ENCODE data around the gene PARD3B.

The PARD3B gene

DNA sequence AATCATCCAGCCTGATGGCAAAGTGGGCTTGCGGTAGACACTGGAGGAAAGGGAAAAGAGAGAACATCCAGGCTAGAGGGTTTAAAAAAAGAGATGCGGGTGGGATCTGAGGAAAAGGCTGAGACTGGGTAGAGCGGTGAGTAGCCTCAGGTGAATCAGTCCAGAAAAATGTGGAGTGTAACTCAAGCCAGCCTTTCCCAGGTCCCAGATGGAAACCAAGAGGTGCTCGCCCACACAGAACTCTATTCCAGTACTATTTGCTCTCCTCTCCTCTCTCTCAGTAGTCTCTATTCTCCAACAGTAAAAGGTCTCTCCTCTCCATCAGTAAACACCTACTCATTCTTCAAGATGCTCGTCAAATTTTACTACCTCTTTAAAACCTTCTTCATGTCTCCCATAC lies 1098.7 kb downstream of the PARD3B start:
- DNase-seq (ENCODE audit: extremely low spot score): no peak
- ChIA-PET POLR2A (no interaction called here), CTCF (interaction anchor here (1.0 kb wide), 1 partner anchor 37 kb away, joined by 3 read pairs; no protein-coding TSS in a partner anchor)
- TF ChIP-seq FOXM1 (IDR thresholded peaks at IDR 0.05; ENCODE audit: borderline replicate concordance) (no peak), SUZ12 (IDR thresholded peaks at IDR 0.05) (no peak), CTBP1 (IDR thresholded peaks at IDR 0.05; ENCODE audit: borderline replicate concordance) (no peak), HDGF (IDR thresholded peaks at IDR 0.05; ENCODE audit: borderline replicate concordance) (no peak), BHLHE40 (IDR thresholded peaks at IDR 0.05; ENCODE audit: borderline replicate concordance) (no peak), SP1 (IDR thresholded peaks at IDR 0.05) (no peak), ARNT (IDR thresholded peaks at IDR 0.05) (no peak), ELF4 (IDR thresholded peaks at IDR 0.05) (no peak), NFRKB (IDR thresholded peaks at IDR 0.05) (no peak), L3MBTL2 (conservative IDR thresholded peaks at IDR 0.05) (no peak), ZNF384 (IDR thresholded peaks at IDR 0.05) (no peak), LEF1 (IDR thresholded peaks at IDR 0.05; ENCODE audit: borderline replicate concordance) (no peak)
- TF ChIP-seq, protein P1, sequence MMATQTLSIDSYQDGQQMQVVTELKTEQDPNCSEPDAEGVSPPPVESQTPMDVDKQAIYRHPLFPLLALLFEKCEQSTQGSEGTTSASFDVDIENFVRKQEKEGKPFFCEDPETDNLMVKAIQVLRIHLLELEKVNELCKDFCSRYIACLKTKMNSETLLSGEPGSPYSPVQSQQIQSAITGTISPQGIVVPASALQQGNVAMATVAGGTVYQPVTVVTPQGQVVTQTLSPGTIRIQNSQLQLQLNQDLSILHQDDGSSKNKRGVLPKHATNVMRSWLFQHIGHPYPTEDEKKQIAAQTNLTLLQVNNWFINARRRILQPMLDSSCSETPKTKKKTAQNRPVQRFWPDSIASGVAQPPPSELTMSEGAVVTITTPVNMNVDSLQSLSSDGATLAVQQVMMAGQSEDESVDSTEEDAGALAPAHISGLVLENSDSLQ (IDR thresholded peaks at IDR 0.05): no peak

DNA sequence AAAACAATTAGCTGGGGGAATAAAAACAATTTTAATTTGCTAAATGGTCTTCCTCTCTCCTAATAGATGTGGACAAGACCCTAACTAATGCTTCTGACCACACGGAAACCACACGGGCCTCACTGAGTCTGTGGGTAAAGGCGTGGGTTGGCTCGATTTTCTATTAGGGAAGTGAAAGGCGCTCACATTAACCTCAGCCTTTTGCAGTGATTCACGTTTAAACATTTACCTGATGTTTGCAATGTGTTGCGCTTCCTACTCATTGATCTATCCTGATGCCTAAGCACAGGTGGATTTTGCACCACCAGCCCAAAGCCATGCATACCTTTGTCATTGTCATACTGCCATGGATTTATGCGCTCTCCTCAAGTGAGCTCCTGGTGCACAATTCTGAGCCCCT lies 1101.4 kb downstream of the PARD3B start:
- no peak for TF ChIP-seq FOXA1 (IDR thresholded peaks at IDR 0.05)
- no peak for TF ChIP-seq TARDBP (IDR thresholded peaks at IDR 0.05)
- TF ChIP-seq, protein P1 (IDR thresholded peaks at IDR 0.05): no peak
- no peak for TF ChIP-seq CTBP1 (IDR thresholded peaks at IDR 0.05; ENCODE audit: borderline replicate concordance)
- no peak for TF ChIP-seq ELF4 (IDR thresholded peaks at IDR 0.05)
- no peak for TF ChIP-seq HDGF (IDR thresholded peaks at IDR 0.05; ENCODE audit: borderline replicate concordance)
- TF ChIP-seq SP1 (IDR thresholded peaks at IDR 0.05): no peak
- TF ChIP-seq FOXM1 (IDR thresholded peaks at IDR 0.05; ENCODE audit: borderline replicate concordance): no peak
- no peak for TF ChIP-seq ARNT (IDR thresholded peaks at IDR 0.05)
- TF ChIP-seq ZNF384 (IDR thresholded peaks at IDR 0.05): no peak
- no peak for TF ChIP-seq L3MBTL2 (conservative IDR thresholded peaks at IDR 0.05)
- TF ChIP-seq BHLHE40 (IDR thresholded peaks at IDR 0.05; ENCODE audit: borderline replicate concordance): no peak
- TF ChIP-seq FOXK2 (IDR thresholded peaks at IDR 0.05): no peak
- no peak for DNase-seq (ENCODE audit: extremely low spot score)
- POLR2A ChIA-PET: no interaction called here
- CTCF ChIA-PET: no interaction called here

DNA sequence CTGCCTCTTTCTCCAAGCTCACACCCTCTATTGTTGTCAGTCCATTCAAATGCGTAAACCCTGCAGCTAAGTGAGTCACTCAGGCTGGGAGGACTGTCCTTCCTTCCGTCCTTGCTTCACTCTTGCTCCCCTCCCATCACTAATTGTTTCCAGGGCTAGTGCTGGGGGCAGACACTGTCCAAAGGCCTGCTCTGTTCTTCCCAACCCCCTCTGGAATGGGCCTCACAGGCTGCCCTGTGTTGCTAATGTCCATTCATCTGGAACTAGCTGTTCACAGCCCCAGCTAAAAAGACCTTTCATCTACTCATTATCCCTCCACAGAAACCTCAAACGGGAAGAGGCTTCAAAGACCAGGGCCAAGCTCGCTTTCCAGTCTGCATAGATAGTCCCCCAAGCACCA lies 1105.2 kb downstream of the PARD3B start:
- no peak for DNase-seq (ENCODE audit: extremely low spot score)
- no peak for TF ChIP-seq LEF1 (IDR thresholded peaks at IDR 0.05; ENCODE audit: borderline replicate concordance)
- no peak for TF ChIP-seq FOXA1 (IDR thresholded peaks at IDR 0.05)
- TF ChIP-seq CTBP1 (IDR thresholded peaks at IDR 0.05; ENCODE audit: borderline replicate concordance): no peak
- no peak for TF ChIP-seq FOXM1 (IDR thresholded peaks at IDR 0.05; ENCODE audit: borderline replicate concordance)
- TF ChIP-seq HDGF (IDR thresholded peaks at IDR 0.05; ENCODE audit: borderline replicate concordance): no peak
- TF ChIP-seq ZNF384 (IDR thresholded peaks at IDR 0.05): no peak
- no peak for TF ChIP-seq BHLHE40 (IDR thresholded peaks at IDR 0.05; ENCODE audit: borderline replicate concordance)
- TF ChIP-seq FOXK2 (IDR thresholded peaks at IDR 0.05): no peak
- TF ChIP-seq SP1 (IDR thresholded peaks at IDR 0.05): no peak
- TF ChIP-seq ARNT (IDR thresholded peaks at IDR 0.05): no peak
- TF ChIP-seq SUZ12 (IDR thresholded peaks at IDR 0.05): no peak
- no peak for TF ChIP-seq ELF4 (IDR thresholded peaks at IDR 0.05)
- TF ChIP-seq, protein P1 (IDR thresholded peaks at IDR 0.05): no peak
- ChIA-PET CTCF (no interaction called here), POLR2A (no interaction called here)

DNA sequence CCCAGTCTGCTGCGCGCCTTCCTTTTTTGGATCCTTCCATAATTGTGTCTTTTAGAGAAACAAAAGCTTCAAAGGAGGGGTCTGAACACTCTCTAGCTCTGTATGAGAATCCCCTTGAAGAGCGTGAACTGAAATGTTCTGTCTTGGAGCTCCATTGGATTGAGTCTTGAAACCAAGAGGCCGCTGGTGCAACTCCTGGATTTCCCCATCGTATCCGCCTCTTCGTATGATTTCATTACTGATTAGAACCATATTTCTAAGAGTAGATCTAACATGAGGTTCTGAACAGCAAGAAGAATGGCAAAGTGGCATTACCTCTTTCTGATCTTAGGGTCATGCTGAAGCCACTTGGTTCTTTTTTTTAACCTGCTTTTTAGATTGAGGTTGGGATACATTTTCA lies 1105.7 kb downstream of the PARD3B start:
- POLR2A ChIA-PET: no interaction called here

DNA sequence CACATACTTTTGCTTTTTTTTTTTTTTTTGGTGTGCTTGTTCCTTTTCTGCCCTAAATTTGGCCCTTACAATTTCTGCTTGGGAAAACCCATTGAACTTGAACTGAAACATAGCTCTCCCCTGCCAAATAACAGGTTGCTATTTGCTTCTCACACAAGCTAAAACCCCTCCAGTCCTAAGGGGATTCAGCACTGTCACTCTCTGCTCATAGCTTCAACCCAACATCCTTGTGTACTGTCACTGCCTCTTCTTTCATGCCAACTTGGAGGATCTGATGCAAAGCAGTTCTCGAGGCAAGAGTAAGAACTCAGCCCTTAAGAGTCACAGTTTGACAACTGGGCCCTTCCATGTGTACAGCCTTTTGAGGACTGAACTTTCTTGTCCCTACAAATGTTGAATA lies 1106.4 kb downstream of the PARD3B start:
- TF ChIP-seq FOXK2 (IDR thresholded peaks at IDR 0.05): no peak
- TF ChIP-seq FOXA1 (IDR thresholded peaks at IDR 0.05): no peak
- no peak for TF ChIP-seq ELF4 (IDR thresholded peaks at IDR 0.05)
- TF ChIP-seq, protein P1 (IDR thresholded peaks at IDR 0.05): no peak
- no peak for TF ChIP-seq ZNF384 (IDR thresholded peaks at IDR 0.05)
- TF ChIP-seq LEF1 (IDR thresholded peaks at IDR 0.05; ENCODE audit: borderline replicate concordance): no peak
- no peak for TF ChIP-seq NFRKB (IDR thresholded peaks at IDR 0.05)
- TF ChIP-seq HDGF (IDR thresholded peaks at IDR 0.05; ENCODE audit: borderline replicate concordance): no peak
- TF ChIP-seq SP1 (IDR thresholded peaks at IDR 0.05): no peak
- TF ChIP-seq FOXM1 (IDR thresholded peaks at IDR 0.05; ENCODE audit: borderline replicate concordance): no peak
- no peak for TF ChIP-seq SUZ12 (IDR thresholded peaks at IDR 0.05)
- TF ChIP-seq TARDBP (IDR thresholded peaks at IDR 0.05): no peak
- no peak for TF ChIP-seq CTBP1 (IDR thresholded peaks at IDR 0.05; ENCODE audit: borderline replicate concordance)
- TF ChIP-seq L3MBTL2 (conservative IDR thresholded peaks at IDR 0.05): no peak
- TF ChIP-seq ARNT (IDR thresholded peaks at IDR 0.05): no peak
- no peak for TF ChIP-seq BHLHE40 (IDR thresholded peaks at IDR 0.05; ENCODE audit: borderline replicate concordance)
- POLR2A ChIA-PET: no interaction called here
- CTCF ChIA-PET: interaction anchor here (0.6 kb wide), 1 partner anchor 73 kb away, joined by 3 read pairs; no protein-coding TSS in a partner anchor

More for the DNA sequence above, 1105.7 kb downstream of the PARD3B start:
- CTCF ChIA-PET: no interaction called here
- DNase-seq (ENCODE audit: extremely low spot score): no peak
- TF ChIP-seq HDGF (IDR thresholded peaks at IDR 0.05; ENCODE audit: borderline replicate concordance): no peak
- no peak for TF ChIP-seq FOXM1 (IDR thresholded peaks at IDR 0.05; ENCODE audit: borderline replicate concordance)
- no peak for TF ChIP-seq CTBP1 (IDR thresholded peaks at IDR 0.05; ENCODE audit: borderline replicate concordance)
- TF ChIP-seq, protein P1 (IDR thresholded peaks at IDR 0.05): no peak
- no peak for TF ChIP-seq BHLHE40 (IDR thresholded peaks at IDR 0.05; ENCODE audit: borderline replicate concordance)
- TF ChIP-seq NFRKB (IDR thresholded peaks at IDR 0.05): no peak
- no peak for TF ChIP-seq TARDBP (IDR thresholded peaks at IDR 0.05)
- TF ChIP-seq ZNF384 (IDR thresholded peaks at IDR 0.05): no peak
- TF ChIP-seq SUZ12 (IDR thresholded peaks at IDR 0.05): no peak
- no peak for TF ChIP-seq FOXK2 (IDR thresholded peaks at IDR 0.05)
- no peak for TF ChIP-seq SP1 (IDR thresholded peaks at IDR 0.05)
- TF ChIP-seq ELF4 (IDR thresholded peaks at IDR 0.05): no peak
- no peak for TF ChIP-seq FOXA1 (IDR thresholded peaks at IDR 0.05)
- no peak for TF ChIP-seq L3MBTL2 (conservative IDR thresholded peaks at IDR 0.05)
- TF ChIP-seq LEF1 (IDR thresholded peaks at IDR 0.05; ENCODE audit: borderline replicate concordance): no peak
- TF ChIP-seq ARNT (IDR thresholded peaks at IDR 0.05): no peak

More for the DNA sequence above, 1106.4 kb downstream of the PARD3B start:
- DNase-seq (ENCODE audit: extremely low spot score): no peak
